Measurements from ENCODE around the gene SBDS.

DNA sequence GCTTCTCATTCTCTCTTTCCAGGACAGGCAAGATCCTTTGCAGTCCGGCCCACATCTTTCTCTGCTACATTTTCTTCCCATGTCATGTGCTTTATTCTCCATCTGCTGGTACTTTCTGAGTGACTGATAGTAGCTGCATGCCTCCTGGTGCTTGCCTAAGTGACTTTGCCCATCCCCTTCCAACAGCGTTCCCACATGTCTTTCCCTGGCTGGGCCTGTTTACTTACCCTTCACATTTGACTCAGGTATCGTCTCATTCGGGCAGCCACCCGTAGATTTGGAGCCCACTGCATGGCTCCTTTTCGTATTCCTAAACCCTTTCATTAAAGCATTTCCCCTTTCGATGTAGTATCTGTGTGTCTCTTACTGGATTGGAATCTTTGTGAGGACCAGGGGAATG, 25.9 kb upstream of the SBDS start:
- no peak for TF ChIP-seq EZH2 (IDR thresholded peaks at IDR 0.05; ENCODE audit: low read length)
- TF ChIP-seq CTCF (optimal IDR thresholded peaks at IDR 0.05 in 1 of 3, IDR thresholded peaks at IDR 0.05 in 1 of 3, conservative IDR thresholded peaks at IDR 0.05 in 1 of 3; ENCODE audit: extremely low read depth in 1 of 3, insufficient read depth in 2 of 3, low read length in 3 of 3): no peak

All from keratinocyte (primary cell).